PC-9 (cell line): ENCODE results near the gene WDR7. TPM values are rescaled to one million over a fixed set of nuclear protein-coding genes. Genes with fewer than 3 reads are reported as not detected.

Experiments used
- BruUV-seq: library from RNA; stranded (reverse); fragments of 400-500 nt; replicated peaks from 2 replicates; lab custom pipeline; 2021; lab: Mats Ljungman, UMichigan
- CTCF ChIA-PET: fragments of 300-600 bp; sonication (Branson Sonifier 250); formaldehyde crosslinking; loops from one replicate; lab custom pipeline; 2022; ENCODE audit warnings: antibody characterized with exemption; lab: Charles Lee
- POLR2A ChIA-PET: fragments of 300-600 bp; sonication (Branson Sonifier 250); formaldehyde crosslinking; loops from one replicate; lab custom pipeline; 2022; ENCODE audit warnings: antibody characterized with exemption; ENCODE audit not compliant: unreplicated experiment; lab: Charles Lee
- DNase-seq, 2 experiments: peaks; one replicate each; pipeline versions ENCODE4 v3.0.0 to v3.0.0-alpha.2; 2015 to 2022; ENCODE audit warnings: mixed read lengths in 1 of 2
- H2AFZ ChIP-seq: fragments of 200-600 bp; sonication (generic); 2 replicates; pipeline ENCODE4 v1.8.1; 2017; ENCODE audit warnings: antibody characterized with exemption
- H3F3A ChIP-seq: fragments of 200-600 bp; sonication (generic); 2 replicates; pipeline ENCODE4 v1.8.1; 2017; ENCODE audit warnings: antibody characterized with exemption, mild to moderate bottlenecking, low read depth; ENCODE audit not compliant: insufficient read depth
- H3K27ac ChIP-seq: fragments of 200-600 bp; sonication (generic); 2 replicates; pipeline ENCODE4 v1.6.1; 2016; ENCODE audit warnings: mixed run types
- H3K27me3 ChIP-seq: fragments of 200-600 bp; sonication (generic); 2 replicates; pipeline ENCODE4 v1.6.1; 2016; ENCODE audit warnings: low read depth, mixed run types; ENCODE audit not compliant: insufficient read depth
- H3K36me3 ChIP-seq: fragments of 200-600 bp; sonication (generic); 2 replicates; pipeline ENCODE4 v1.6.1; 2016; ENCODE audit warnings: low read depth, mixed run types
- H3K4me1 ChIP-seq: fragments of 200-600 bp; sonication (generic); replicated peaks from 2 replicates; pipeline ENCODE4 v1.6.1; 2016; ENCODE audit warnings: mixed run types; ENCODE audit not compliant: insufficient read depth
- H3K4me2 ChIP-seq: fragments of 200-600 bp; sonication (generic); 2 replicates; pipeline ENCODE4 v1.6.1; 2017; ENCODE audit warnings: mixed run types
- H3K4me3 ChIP-seq: fragments of 200-600 bp; sonication (generic); 2 replicates; pipeline ENCODE4 v1.6.1; 2016; ENCODE audit warnings: mixed run types
- H3K79me2 ChIP-seq: fragments of 200-600 bp; sonication (generic); 2 replicates; pipeline ENCODE4 v1.6.1; 2017; ENCODE audit warnings: low read depth, mixed run types
- H3K9me2 ChIP-seq: fragments of 200-600 bp; sonication (generic); 2 replicates; pipeline ENCODE4 v1.8.1; 2017; ENCODE audit warnings: mild to moderate bottlenecking; ENCODE audit not compliant: insufficient read depth
- H3K9me3 ChIP-seq: fragments of 200-600 bp; sonication (generic); 2 replicates; pipeline ENCODE4 v1.8.1; 2016; ENCODE audit warnings: low read depth; ENCODE audit not compliant: insufficient read depth
- H4K20me1 ChIP-seq: fragments of 200-600 bp; sonication (generic); 2 replicates; pipeline ENCODE4 v1.8.1; 2017; ENCODE audit not compliant: insufficient read depth
- CTCF ChIP-seq: fragments of 200-600 bp; sonication (generic); conservative IDR thresholded peaks from 2 replicates; pipeline ENCODE4 v1.6.1; 2017; ENCODE audit warnings: mixed run types, antibody characterized with exemption, mild to moderate bottlenecking, moderate library complexity
- EZH2 ChIP-seq: fragments of 200-600 bp; sonication (generic); IDR thresholded peaks from 2 replicates; pipeline ENCODE4 v1.8.0; 2017; ENCODE audit warnings: antibody characterized with exemption, low read depth
- intact Hi-C: fragments of 100-400 bp; cut with micrococcal nuclease; formaldehyde crosslinking; loops from one replicate; pipeline ENCODE4 v1.10.0; 2022; ENCODE audit not compliant: unreplicated experiment
- total RNA-seq: library from RNA; stranded (reverse); gene quantifications from 2 replicates; pipeline ENCODE4 v1.2.3, GENCODE V29; 2021

The WDR7 gene
- total RNA-seq, 1 experiment from 2014 or later = 7.7 TPM

GRCh38 chr18:56873441-56874140 lies 222.4 kb downstream of the WDR7 start:
- POLR2A ChIA-PET = no interaction called here
- Histone ChIP-seq H4K20me1 (no peaks in the 10 kb centered on the region), H3K27me3 (no peaks in the 10 kb centered on the region), H3K4me1 (no peaks in the 10 kb centered on the region), H3K9me2 (0 out of 2 replicates have a peak, but pooled peaks cover 3% of the 10 kb centered on the region), H2AFZ (no peak overlapping the region), H3K79me2 (no peaks in the 10 kb centered on the region), H3K9me3 (no peaks in the 10 kb centered on the region), H3K36me3 (no peaks in the 10 kb centered on the region), H3K4me2 (no peak overlapping the region), H3K27ac (no peak overlapping the region), H3K4me3 (no peak overlapping the region), H3F3A (no peaks in the 10 kb centered on the region)
- CTCF ChIA-PET = no interaction called here
- TF ChIP-seq EZH2 (no peak), CTCF (no peak)
- intact Hi-C loops = no loop called here
- DNase-seq = no peak
- no TSS peak for BruUV-seq

- Histone ChIP-seq H3K79me2 (no peaks in the 10 kb centered on the region), H3F3A (no peaks in the 10 kb centered on the region), H3K4me2 (no peak overlapping the region), H3K9me2 (peaks cover 6% of the 10 kb centered on the region; the same call in 1 of the 2 replicates), H3K36me3 (no peaks in the 10 kb centered on the region), H4K20me1 (no peaks in the 10 kb centered on the region), H3K9me3 (no peaks in the 10 kb centered on the region), H2AFZ (no peak overlapping the region), H3K4me3 (no peak overlapping the region), H3K4me1 (no peaks in the 10 kb centered on the region), H3K27me3 (no peaks in the 10 kb centered on the region), H3K27ac (no peak overlapping the region)
- no peak for TF ChIP-seq CTCF
- no peak for TF ChIP-seq EZH2
- BruUV-seq = no TSS peak
- DNase-seq = no peak
- intact Hi-C loops = no loop called here
- ChIA-PET POLR2A (no interaction called here), CTCF (no interaction called here)
Observed at GRCh38 chr18:56878711-56879110, 227.6 kb downstream of the WDR7 start.

GRCh38 chr18:56884511-56884910 lies 233.4 kb downstream of the WDR7 start:
- H3K4me1 ChIP-seq = peaks cover 3% of the 10 kb centered on the region; the same call in 1 of the 2 replicates
- no peaks in the 10 kb centered on the region for H4K20me1 ChIP-seq
- no peaks in the 10 kb centered on the region for H3K9me3 ChIP-seq
- CTCF ChIA-PET = no interaction called here
- POLR2A ChIA-PET = no interaction called here
- H2AFZ ChIP-seq = no peak overlapping the region
- no peaks in the 10 kb centered on the region for H3K79me2 ChIP-seq
- BruUV-seq = no TSS peak
- no peak overlapping the region for H3K4me3 ChIP-seq
- no peak overlapping the region for H3K4me2 ChIP-seq
- intact Hi-C loops = no loop called here
- no peaks in the 10 kb centered on the region for H3K9me2 ChIP-seq
- TF ChIP-seq EZH2 = no peak
- TF ChIP-seq CTCF = no peak
- no peak for DNase-seq
- no peaks in the 10 kb centered on the region for H3K36me3 ChIP-seq
- H3K27me3 ChIP-seq = no peaks in the 10 kb centered on the region
- no peaks in the 10 kb centered on the region for H3F3A ChIP-seq
- no peak overlapping the region for H3K27ac ChIP-seq
